CD4-positive, alpha-beta T cell (primary cell): Measurements from ENCODE around the gene CCSER1. TPM values are rescaled to one million over a fixed set of nuclear protein-coding genes. Genes with fewer than 3 reads are reported as not detected.
"Not testable (repeated sequence)": the region's sequence is repeated elsewhere in the genome, so short reads cannot be mapped to it uniquely, and the experiment has no call there.

Source experiments
- ATAC-seq: fragments of 200-7000 bp; cut with Tn5 transposase; one replicate; pipeline ENCODE4 v1.10.0; 2022; ENCODE audit warnings: mild to moderate bottlenecking; ENCODE audit not compliant: poor library complexity
- CTCF ChIA-PET: fragments of 350-600 bp; sonication (Branson Sonifier 250); formaldehyde crosslinking; loops from one replicate; lab custom pipeline; 2021; ENCODE audit warnings: antibody characterized with exemption, inconsistent platforms; lab: Charles Lee
- POLR2A ChIA-PET: fragments of 350-600 bp; sonication (Branson Sonifier 250); formaldehyde crosslinking; loops from one replicate; lab custom pipeline; 2021; ENCODE audit warnings: antibody characterized with exemption, inconsistent platforms; lab: Charles Lee
- DNase-seq, 14 experiments: peaks; one replicate each; pipeline ENCODE4 v3.0.0-alpha.2; 2013 to 2020; ENCODE audit warnings: mixed read lengths in 2 of 14
- H3K27ac ChIP-seq, 2 donors: one replicate each; pipeline versions ENCODE4 v1.5.1 to v1.7.0; 2013; ENCODE audit warnings: low read length in 2 of 2, low read depth in 1 of 2, mild to moderate bottlenecking in 1 of 2
- H3K27me3 ChIP-seq, 2 experiments: 1 replicate in 1 of 2; 2 replicates in 1 of 2; pipeline versions ENCODE4 v1.6.1 to v1.7.0; 2013; ENCODE audit warnings: low read length in 2 of 2, control low read depth in 1 of 2, mild to moderate bottlenecking in 1 of 2, moderate library complexity in 1 of 2; ENCODE audit not compliant: insufficient read depth in 2 of 2, control insufficient read depth in 1 of 2
- H3K36me3 ChIP-seq: one replicate; pipeline ENCODE4 v1.6.1; 2013; ENCODE audit warnings: low read length, control low read depth; ENCODE audit not compliant: insufficient read depth
- H3K4me1 ChIP-seq: one replicate; pipeline ENCODE4 v1.6.1; 2013; ENCODE audit warnings: low read length, control low read depth; ENCODE audit not compliant: insufficient read depth
- H3K4me3 ChIP-seq: one replicate; pipeline ENCODE4 v1.5.1; 2013; ENCODE audit warnings: mild to moderate bottlenecking, low read length, moderate library complexity
- H3K9me3 ChIP-seq, 2 experiments: 1 replicate in 1 of 2; 2 replicates in 1 of 2; pipeline versions ENCODE4 v1.6.1 to v1.7.0; 2013; ENCODE audit warnings: low read length in 2 of 2, mild to moderate bottlenecking in 2 of 2, control low read depth in 1 of 2, moderate library complexity in 1 of 2; ENCODE audit not compliant: control insufficient read depth in 1 of 2, insufficient read depth in 1 of 2
- H3K27ac Mint-ChIP-seq: one replicate; pipeline ENCODE4 v1.8.0; 2020; ENCODE audit warnings: mixed read lengths
- H3K27me3 Mint-ChIP-seq: one replicate; pipeline ENCODE4 v1.8.0; 2021; ENCODE audit warnings: mixed read lengths
- H3K36me3 Mint-ChIP-seq: one replicate; pipeline ENCODE4 v1.8.0; 2021; ENCODE audit warnings: low read depth, mixed read lengths
- H3K4me1 Mint-ChIP-seq: one replicate; pipeline ENCODE4 v1.8.0; 2021; ENCODE audit warnings: low read depth, mixed read lengths
- H3K4me3 Mint-ChIP-seq: one replicate; pipeline ENCODE4 v1.8.0; 2020; ENCODE audit warnings: mild to moderate bottlenecking, mixed read lengths
- H3K9me3 Mint-ChIP-seq: one replicate; pipeline ENCODE4 v1.8.0; 2020; ENCODE audit warnings: mixed read lengths
- intact Hi-C, 2 experiments: fragments of 100-400 bp; cut with DNase I in 1 of 2; cut with micrococcal nuclease in 1 of 2; formaldehyde crosslinking; loops; one replicate each; pipeline versions ENCODE4 v1.15.1 to v1.9.0; 2023 to 2025; cut with DNase I, micrococcal nuclease
- total RNA-seq, 174 experiments: library from RNA in 2 of 174; stranded (reverse) in 2 of 174; gene quantifications; one replicate each; pipeline ENCODE4 v1.2.3 and lab custom pipeline; 2021 to 2026
- TF ChIP-seq, protein P1 (sequence below): fragments of 200-600 bp; IDR thresholded peaks from one replicate; pipeline ENCODE4 v1.8.0; 2022; ENCODE audit warnings: antibody characterized with exemption, mild to moderate bottlenecking

The CCSER1 gene
- total RNA-seq, 2 experiments from 2014 or later: 0.36 to 0.71 TPM

DNA sequence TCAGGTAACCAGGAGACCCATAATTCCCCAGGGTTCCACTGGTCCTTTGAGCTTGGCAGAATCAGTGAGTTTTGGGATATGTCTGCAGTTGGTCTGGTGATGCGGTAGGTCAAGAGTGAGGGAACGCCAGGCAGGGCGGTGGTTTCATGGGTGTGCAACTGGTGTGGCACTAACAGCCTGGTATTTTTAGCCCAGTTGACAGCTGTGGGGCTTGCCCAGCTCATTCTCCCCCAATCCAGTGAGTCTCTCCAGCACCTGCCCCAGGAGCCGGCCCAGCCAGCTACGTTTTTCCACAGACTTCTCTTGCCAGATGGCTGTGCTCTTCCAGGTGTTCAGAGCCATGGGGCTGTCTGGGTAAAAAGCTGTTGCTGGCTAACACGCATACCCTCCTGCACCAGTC, 1019.9 kb downstream of the CCSER1 start:
- H3K9me3 ChIP-seq: peaks cover 3 to 8% of the 10 kb centered on the region in 2 experiments
- H3K4me3 Mint-ChIP-seq: no peak overlapping the region

DNA sequence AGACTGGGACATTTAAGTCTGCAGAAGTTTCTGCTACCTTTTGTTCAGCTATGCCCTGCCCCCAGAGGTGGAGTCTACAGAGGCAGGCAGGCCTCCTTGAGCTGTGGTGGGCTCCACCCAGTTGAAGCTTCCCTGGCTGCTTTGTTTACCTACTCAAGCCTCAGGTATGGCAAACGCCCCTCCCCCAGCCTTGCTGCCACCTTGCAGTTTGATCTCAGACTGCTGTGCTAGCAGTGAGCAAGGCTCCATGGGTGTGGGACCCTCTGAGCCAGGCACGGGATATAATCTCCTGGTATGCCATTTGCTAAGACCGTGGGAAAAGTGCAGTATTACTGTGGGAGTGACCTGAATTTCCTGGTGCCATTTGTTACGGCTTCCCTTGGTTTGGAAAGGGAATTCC, 1026.8 kb downstream of the CCSER1 start:
- intact Hi-C loops, H3K36me3 Mint-ChIP-seq, H3K4me3 Mint-ChIP-seq, DNase-seq, H3K27ac Mint-ChIP-seq, H3K27ac ChIP-seq, H3K27me3 ChIP-seq, ATAC-seq, CTCF ChIA-PET, H3K36me3 ChIP-seq, H3K4me1 Mint-ChIP-seq, H3K27me3 Mint-ChIP-seq, H3K4me3 ChIP-seq, H3K4me1 ChIP-seq, H3K9me3 ChIP-seq, POLR2A ChIA-PET: not testable (repeated sequence)
- H3K9me3 Mint-ChIP-seq: peaks cover 18% of the 10 kb centered on the region

More for the DNA sequence above, 1019.9 kb downstream of the CCSER1 start:
- ChIA-PET CTCF (no interaction called here), POLR2A (no interaction called here)
- H3K9me3 Mint-ChIP-seq: peaks cover 22% of the 10 kb centered on the region
- DNase-seq: no peak
- no peak overlapping the region for H3K27ac Mint-ChIP-seq
- ATAC-seq: no peak
- Histone ChIP-seq H3K27me3 (no peaks in the 10 kb centered on the region), H3K36me3 (no peaks in the 10 kb centered on the region), H3K4me1 (no peaks in the 10 kb centered on the region), H3K27ac (no peak overlapping the region), H3K4me3 (no peak overlapping the region)
- no peaks in the 10 kb centered on the region for H3K36me3 Mint-ChIP-seq
- TF ChIP-seq, protein P1, sequence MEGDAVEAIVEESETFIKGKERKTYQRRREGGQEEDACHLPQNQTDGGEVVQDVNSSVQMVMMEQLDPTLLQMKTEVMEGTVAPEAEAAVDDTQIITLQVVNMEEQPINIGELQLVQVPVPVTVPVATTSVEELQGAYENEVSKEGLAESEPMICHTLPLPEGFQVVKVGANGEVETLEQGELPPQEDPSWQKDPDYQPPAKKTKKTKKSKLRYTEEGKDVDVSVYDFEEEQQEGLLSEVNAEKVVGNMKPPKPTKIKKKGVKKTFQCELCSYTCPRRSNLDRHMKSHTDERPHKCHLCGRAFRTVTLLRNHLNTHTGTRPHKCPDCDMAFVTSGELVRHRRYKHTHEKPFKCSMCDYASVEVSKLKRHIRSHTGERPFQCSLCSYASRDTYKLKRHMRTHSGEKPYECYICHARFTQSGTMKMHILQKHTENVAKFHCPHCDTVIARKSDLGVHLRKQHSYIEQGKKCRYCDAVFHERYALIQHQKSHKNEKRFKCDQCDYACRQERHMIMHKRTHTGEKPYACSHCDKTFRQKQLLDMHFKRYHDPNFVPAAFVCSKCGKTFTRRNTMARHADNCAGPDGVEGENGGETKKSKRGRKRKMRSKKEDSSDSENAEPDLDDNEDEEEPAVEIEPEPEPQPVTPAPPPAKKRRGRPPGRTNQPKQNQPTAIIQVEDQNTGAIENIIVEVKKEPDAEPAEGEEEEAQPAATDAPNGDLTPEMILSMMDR: no peak
- H3K27me3 Mint-ChIP-seq: no peaks in the 10 kb centered on the region
- H3K4me1 Mint-ChIP-seq: no peaks in the 10 kb centered on the region
- intact Hi-C loops: no loop called here

DNA sequence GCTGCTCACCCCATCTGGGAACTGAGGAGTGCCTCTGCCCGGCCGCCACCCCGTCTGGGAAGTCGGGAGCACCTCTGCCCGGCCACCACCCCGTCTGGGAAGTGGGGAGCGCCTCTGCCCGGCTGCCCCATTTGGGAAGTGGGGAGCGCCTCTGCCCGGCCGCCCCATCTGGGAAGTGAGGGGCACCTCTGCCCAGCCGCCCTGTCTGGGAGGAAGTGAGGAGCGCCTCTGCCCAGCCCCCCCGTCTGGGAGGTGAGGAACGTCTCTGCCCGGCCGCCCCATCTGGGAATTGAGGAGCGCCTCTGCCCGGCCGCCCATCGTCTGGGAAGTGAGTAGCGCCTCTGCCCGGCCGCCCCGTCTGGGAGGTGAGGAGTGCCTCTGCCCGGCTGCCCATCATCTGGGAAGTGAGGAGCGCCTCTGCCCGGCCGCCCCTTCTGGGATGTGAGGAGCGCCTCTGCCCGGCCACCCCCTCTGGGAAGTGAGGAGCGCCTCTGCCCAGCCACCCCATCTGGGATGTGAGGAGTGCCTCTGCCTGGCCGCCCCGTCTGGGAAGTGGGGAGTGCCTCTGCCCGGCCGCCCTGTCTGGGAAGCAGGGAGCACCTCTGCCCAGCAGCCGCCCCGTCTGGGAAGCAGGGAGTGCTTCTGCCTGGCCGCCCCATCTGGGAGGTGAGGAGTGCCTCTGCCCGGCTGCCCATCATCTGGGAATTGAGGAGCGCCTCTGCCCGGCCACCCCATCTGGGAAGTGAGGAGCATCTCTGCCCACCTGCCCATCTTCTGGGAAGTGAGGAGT, 1040.9 kb downstream of the CCSER1 start:
- H3K9me3 Mint-ChIP-seq, H3K4me3 Mint-ChIP-seq, CTCF ChIA-PET, POLR2A ChIA-PET, H3K4me1 Mint-ChIP-seq, H3K27me3 ChIP-seq, intact Hi-C loops, H3K36me3 ChIP-seq, H3K27ac Mint-ChIP-seq, H3K4me1 ChIP-seq, H3K27ac ChIP-seq, H3K27me3 Mint-ChIP-seq, H3K36me3 Mint-ChIP-seq, ATAC-seq, DNase-seq, H3K4me3 ChIP-seq: not testable (repeated sequence)
- H3K9me3 ChIP-seq: peaks cover 8 to 21% of the 10 kb centered on the region in 2 experiments

DNA sequence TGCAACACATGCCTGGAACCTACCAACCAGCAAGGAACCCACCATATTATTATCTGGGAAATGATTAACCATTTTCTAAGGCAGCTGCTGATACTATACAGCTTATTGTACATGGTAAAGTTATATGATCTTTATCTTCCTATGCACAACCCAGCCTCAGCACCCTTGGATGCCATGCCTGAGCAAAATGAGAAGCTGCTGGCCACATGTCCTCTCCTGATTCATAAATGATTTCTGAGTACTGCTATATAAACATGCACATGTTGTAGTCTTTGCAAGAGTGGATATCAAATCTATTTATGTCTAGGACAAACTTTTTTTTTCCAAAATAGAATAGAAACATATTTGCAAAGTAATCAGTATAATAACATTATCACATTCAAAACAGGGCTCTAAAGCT, 1043.6 kb downstream of the CCSER1 start:
- POLR2A ChIA-PET: interaction anchor here (0.7 kb wide), 1 partner anchor 31 kb away, joined by 3 read pairs; no protein-coding TSS in a partner anchor
- H3K9me3 ChIP-seq: peaks cover 1 to 15% of the 10 kb centered on the region in 2 experiments
- CTCF ChIA-PET: no interaction called here
- no peaks in the 10 kb centered on the region for H3K36me3 ChIP-seq
- TF ChIP-seq, protein P1: no peak
- H3K9me3 Mint-ChIP-seq: peaks cover 2% of the 10 kb centered on the region
- intact Hi-C loops: no loop called here
- no peak overlapping the region for H3K4me3 ChIP-seq
- no peak overlapping the region for H3K4me3 Mint-ChIP-seq
- no peaks in the 10 kb centered on the region for H3K36me3 Mint-ChIP-seq
- H3K27ac Mint-ChIP-seq: no peak overlapping the region
- ATAC-seq (no peak), DNase-seq (no peak)
- H3K4me1 Mint-ChIP-seq: no peaks in the 10 kb centered on the region
- no peaks in the 10 kb centered on the region for H3K27me3 ChIP-seq
- no peak overlapping the region for H3K27ac ChIP-seq
- H3K4me1 ChIP-seq: no peaks in the 10 kb centered on the region
- H3K27me3 Mint-ChIP-seq: no peaks in the 10 kb centered on the region
